Nephron progenitor cell (in vitro differentiated cells): Measurements from ENCODE around the gene FBXO28.

Experiments
- DNase-seq: peaks from one replicate; pipeline ENCODE4 v3.0.0; 2021
- H3K27ac Mint-ChIP-seq: 2 replicates; pipeline ENCODE4 v1.8.0; 2021; ENCODE audit warnings: mild to moderate bottlenecking, moderate library complexity, mixed read lengths
- H3K27me3 Mint-ChIP-seq: 2 replicates; pipeline ENCODE4 v1.8.0; 2021; ENCODE audit warnings: mild to moderate bottlenecking, low read depth, mixed read lengths; ENCODE audit not compliant: poor library complexity
- H3K36me3 Mint-ChIP-seq: 2 replicates; pipeline ENCODE4 v1.8.0; 2021; ENCODE audit warnings: low read depth, mixed read lengths
- H3K4me1 Mint-ChIP-seq: 2 replicates; pipeline ENCODE4 v1.8.0; 2021; ENCODE audit warnings: mixed read lengths
- H3K4me3 Mint-ChIP-seq: 2 replicates; pipeline ENCODE4 v1.8.0; 2021; ENCODE audit warnings: mild to moderate bottlenecking, moderate library complexity, mixed read lengths
- H3K9me3 Mint-ChIP-seq: 2 replicates; pipeline ENCODE4 v1.8.0; 2021; ENCODE audit warnings: mild to moderate bottlenecking, moderate library complexity, mixed read lengths
- TF ChIP-seq, protein P1 (sequence below): fragments of 200-600 bp; sonication (generic); IDR thresholded peaks from 2 replicates; pipeline ENCODE4 v1.5.0; 2021; ENCODE audit warnings: antibody characterized with exemption

FBXO28 gene

GRCh38 chr1:224113918-224114786 lies at the start of gene FBXO28:
FBXO28 (plus strand) TSS chr1:224114111; CDS start chr1:224114130, 19 bp downstream.
- peaks cover 25% of the 10 kb centered on the region for H3K4me1 Mint-ChIP-seq
- H3K36me3 Mint-ChIP-seq = peaks cover under 1% of the 10 kb centered on the region
- peak; percentile 94 for DNase-seq
- peak within 1 kb of the TSS; percentile 71 for H3K27ac Mint-ChIP-seq
- no peaks in the 10 kb centered on the region for H3K9me3 Mint-ChIP-seq
- peak within 1 kb of the TSS; percentile 88 for H3K4me3 Mint-ChIP-seq
- TF ChIP-seq, protein P1, sequence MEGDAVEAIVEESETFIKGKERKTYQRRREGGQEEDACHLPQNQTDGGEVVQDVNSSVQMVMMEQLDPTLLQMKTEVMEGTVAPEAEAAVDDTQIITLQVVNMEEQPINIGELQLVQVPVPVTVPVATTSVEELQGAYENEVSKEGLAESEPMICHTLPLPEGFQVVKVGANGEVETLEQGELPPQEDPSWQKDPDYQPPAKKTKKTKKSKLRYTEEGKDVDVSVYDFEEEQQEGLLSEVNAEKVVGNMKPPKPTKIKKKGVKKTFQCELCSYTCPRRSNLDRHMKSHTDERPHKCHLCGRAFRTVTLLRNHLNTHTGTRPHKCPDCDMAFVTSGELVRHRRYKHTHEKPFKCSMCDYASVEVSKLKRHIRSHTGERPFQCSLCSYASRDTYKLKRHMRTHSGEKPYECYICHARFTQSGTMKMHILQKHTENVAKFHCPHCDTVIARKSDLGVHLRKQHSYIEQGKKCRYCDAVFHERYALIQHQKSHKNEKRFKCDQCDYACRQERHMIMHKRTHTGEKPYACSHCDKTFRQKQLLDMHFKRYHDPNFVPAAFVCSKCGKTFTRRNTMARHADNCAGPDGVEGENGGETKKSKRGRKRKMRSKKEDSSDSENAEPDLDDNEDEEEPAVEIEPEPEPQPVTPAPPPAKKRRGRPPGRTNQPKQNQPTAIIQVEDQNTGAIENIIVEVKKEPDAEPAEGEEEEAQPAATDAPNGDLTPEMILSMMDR = no peak
- H3K27me3 Mint-ChIP-seq = peaks cover 33% of the 10 kb centered on the region

DNA sequence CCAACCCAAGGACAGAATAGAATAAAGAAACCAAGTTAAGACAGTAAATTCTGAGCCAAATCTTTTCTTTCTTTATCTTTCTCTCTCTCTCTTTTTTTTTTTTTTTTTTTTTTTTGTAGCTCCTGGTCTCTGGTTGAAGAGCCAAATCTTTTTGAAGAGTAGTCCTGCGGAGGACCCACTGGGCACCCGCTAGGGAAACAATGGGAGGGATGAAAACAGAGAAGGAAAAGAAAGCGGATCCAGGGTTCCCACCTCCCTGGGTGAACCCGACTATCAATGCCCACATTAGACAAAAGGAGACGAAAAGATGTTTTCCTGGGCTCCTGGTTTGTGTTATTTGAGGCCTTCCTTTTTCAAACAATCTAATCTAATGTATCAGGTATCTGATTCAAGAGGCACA lies 49.8 kb upstream of the FBXO28 start:
- Mint-ChIP-seq H3K9me3 (peaks cover under 1% of the 10 kb centered on the region), H3K36me3 (no peaks in the 10 kb centered on the region), H3K27ac (no peak overlapping the region), H3K4me3 (no peak overlapping the region), H3K4me1 (peaks cover 5% of the 10 kb centered on the region), H3K27me3 (peaks cover 26% of the 10 kb centered on the region)
- DNase-seq = no peak
- TF ChIP-seq, protein P1 = no peak

GRCh38 chr1:224065455-224065854 lies 48.5 kb upstream of the FBXO28 start:
- no peak for DNase-seq
- TF ChIP-seq, protein P1 = no peak
- no peaks in the 10 kb centered on the region for H3K36me3 Mint-ChIP-seq
- peaks cover 26% of the 10 kb centered on the region for H3K27me3 Mint-ChIP-seq
- no peak overlapping the region for H3K27ac Mint-ChIP-seq
- H3K9me3 Mint-ChIP-seq = no peaks in the 10 kb centered on the region
- peaks cover 5% of the 10 kb centered on the region for H3K4me1 Mint-ChIP-seq
- no peak overlapping the region for H3K4me3 Mint-ChIP-seq

- Mint-ChIP-seq H3K4me1 (peaks cover 5% of the 10 kb centered on the region), H3K9me3 (peaks cover 5% of the 10 kb centered on the region), H3K36me3 (no peaks in the 10 kb centered on the region), H3K4me3 (no peak overlapping the region), H3K27me3 (peaks cover 19% of the 10 kb centered on the region), H3K27ac (no peak overlapping the region)
- TF ChIP-seq, protein P1 = no peak
- no peak for DNase-seq
These were observed 46.7 kb upstream of the FBXO28 start for GRCh38 chr1:224067207-224067606.

DNA sequence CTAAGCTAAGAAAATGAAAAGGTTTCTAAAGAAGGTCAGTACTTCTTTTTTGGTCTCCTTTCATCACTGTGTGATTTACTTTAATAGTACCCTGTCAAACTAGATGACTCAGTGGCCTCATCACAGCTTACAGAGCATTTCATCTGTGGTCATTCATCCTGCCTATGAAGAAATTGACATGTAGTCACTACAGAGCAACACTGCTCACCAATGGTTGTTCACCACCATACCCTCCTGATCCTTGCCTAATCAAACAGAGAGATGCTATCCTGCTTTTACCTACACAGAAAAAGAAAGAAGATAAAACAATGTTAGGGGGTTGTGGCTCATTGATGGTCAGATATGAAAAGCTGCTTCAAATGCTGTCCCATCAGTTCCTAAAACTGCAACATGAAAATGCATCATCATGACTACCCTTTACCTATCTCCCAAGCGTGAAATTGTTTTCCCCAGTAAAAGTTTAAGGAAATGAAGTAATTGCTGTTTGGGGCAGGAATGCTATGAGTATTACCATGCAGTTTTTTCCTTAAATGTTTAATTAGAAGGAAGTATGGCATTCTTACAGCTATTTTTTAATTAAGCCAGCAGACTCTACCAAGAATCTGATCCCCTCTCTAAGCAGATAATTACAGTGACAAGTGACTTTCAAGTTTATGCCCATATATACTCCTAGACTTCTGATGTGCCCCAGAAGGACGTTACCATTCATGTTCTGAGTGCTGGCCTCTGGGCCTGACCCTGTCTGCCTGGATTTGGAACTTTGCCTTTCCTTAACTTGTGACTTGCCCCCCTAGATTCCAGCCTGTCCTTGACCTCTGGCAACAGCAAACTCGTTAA lies 46.1 kb upstream of the FBXO28 start:
- Mint-ChIP-seq H3K27me3 (peaks cover 17% of the 10 kb centered on the region), H3K9me3 (peaks cover 11% of the 10 kb centered on the region), H3K4me3 (no peak overlapping the region), H3K27ac (no peak overlapping the region), H3K36me3 (no peaks in the 10 kb centered on the region), H3K4me1 (peaks cover 5% of the 10 kb centered on the region)
- TF ChIP-seq, protein P1 = no peak
- no peak for DNase-seq
